Small intestine (tissue), 7 donors: ENCODE results near the gene UCKL1. TPM values are rescaled to one million over a fixed set of nuclear protein-coding genes. Genes with fewer than 3 reads are reported as not detected.

ENCODE experiments used
- DNase-seq, 2 donors: peaks; one replicate each; pipeline versions ENCODE4 v3.0.0 to v3.0.0-alpha.2; 2013
- FAIRE-seq: peaks from 2 replicates; lab custom pipeline; 2012; peaks lifted over from hg19 to GRCh38; lab: Jason Lieb, UNC
- H3K27ac ChIP-seq, 3 donors: one replicate each; pipeline ENCODE4 v1.5.1; 2013; ENCODE audit warnings: low read length in 2 of 3, mild to moderate bottlenecking in 2 of 3, control low read depth in 1 of 3, inconsistent platforms in 1 of 3, low read depth in 1 of 3, moderate library complexity in 1 of 3
- H3K27me3 ChIP-seq, 3 donors: one replicate each; pipeline ENCODE4 v1.6.1; 2013; ENCODE audit warnings: low read length in 3 of 3, inconsistent platforms in 1 of 3; ENCODE audit not compliant: control insufficient read depth in 3 of 3, insufficient read depth in 3 of 3
- H3K36me3 ChIP-seq, 3 donors: one replicate each; pipeline ENCODE4 v1.6.1; 2013; ENCODE audit warnings: low read length in 3 of 3, inconsistent platforms in 1 of 3, low read depth in 1 of 3, mild to moderate bottlenecking in 1 of 3, moderate library complexity in 1 of 3; ENCODE audit not compliant: control insufficient read depth in 3 of 3, insufficient read depth in 2 of 3
- H3K4me1 ChIP-seq, 3 donors: one replicate each; pipeline ENCODE4 v1.6.1; 2013; ENCODE audit warnings: low read length in 2 of 3, inconsistent platforms in 1 of 3, low read depth in 1 of 3, mild to moderate bottlenecking in 1 of 3, moderate library complexity in 1 of 3; ENCODE audit not compliant: control insufficient read depth in 3 of 3, insufficient read depth in 2 of 3
- H3K4me3 ChIP-seq, 3 donors: one replicate each; pipeline ENCODE4 v1.5.1; 2013; ENCODE audit warnings: low read length in 3 of 3, control low read depth in 1 of 3, inconsistent platforms in 1 of 3, low read depth in 1 of 3, mild to moderate bottlenecking in 1 of 3, moderate library complexity in 1 of 3
- H3K9me3 ChIP-seq, 2 donors: one replicate each; pipeline ENCODE4 v1.6.1; 2013; ENCODE audit warnings: low read depth in 1 of 2, low read length in 1 of 2; ENCODE audit not compliant: control insufficient read depth in 2 of 2, insufficient read depth in 1 of 2
- WGBS, 3 donors: extraction: QIAGEN DNeasy Blood & Tissue Kit; methylation state at CpG; one replicate each; pipeline ENCODE4 v1.1.7; 2013; 5-methylcytosine and 5-hydroxymethylcytosine counted together
- polyA plus RNA-seq, 4 donors: library from polyadenylated mRNA; stranded (reverse) in 3 of 4; unstranded in 1 of 4; fragments of 200-250 nt in 3 of 4; fragments of 120-200 nt in 1 of 4; gene quantifications; one replicate each; pipeline versions ENCODE4 v1.2.1 to v1.2.3, GENCODE V29; 2013
- donor health status: healthy with polysubstance abuse.
- donor health status: control.
- donor health status: control.
- donor health status: Bipolar disorder and iron deficiency.
- donor health status: healthy.

The UCKL1 gene
- polyA plus RNA-seq, 4 donors = 47.1 to 131 (median 64.9) TPM

DNA sequence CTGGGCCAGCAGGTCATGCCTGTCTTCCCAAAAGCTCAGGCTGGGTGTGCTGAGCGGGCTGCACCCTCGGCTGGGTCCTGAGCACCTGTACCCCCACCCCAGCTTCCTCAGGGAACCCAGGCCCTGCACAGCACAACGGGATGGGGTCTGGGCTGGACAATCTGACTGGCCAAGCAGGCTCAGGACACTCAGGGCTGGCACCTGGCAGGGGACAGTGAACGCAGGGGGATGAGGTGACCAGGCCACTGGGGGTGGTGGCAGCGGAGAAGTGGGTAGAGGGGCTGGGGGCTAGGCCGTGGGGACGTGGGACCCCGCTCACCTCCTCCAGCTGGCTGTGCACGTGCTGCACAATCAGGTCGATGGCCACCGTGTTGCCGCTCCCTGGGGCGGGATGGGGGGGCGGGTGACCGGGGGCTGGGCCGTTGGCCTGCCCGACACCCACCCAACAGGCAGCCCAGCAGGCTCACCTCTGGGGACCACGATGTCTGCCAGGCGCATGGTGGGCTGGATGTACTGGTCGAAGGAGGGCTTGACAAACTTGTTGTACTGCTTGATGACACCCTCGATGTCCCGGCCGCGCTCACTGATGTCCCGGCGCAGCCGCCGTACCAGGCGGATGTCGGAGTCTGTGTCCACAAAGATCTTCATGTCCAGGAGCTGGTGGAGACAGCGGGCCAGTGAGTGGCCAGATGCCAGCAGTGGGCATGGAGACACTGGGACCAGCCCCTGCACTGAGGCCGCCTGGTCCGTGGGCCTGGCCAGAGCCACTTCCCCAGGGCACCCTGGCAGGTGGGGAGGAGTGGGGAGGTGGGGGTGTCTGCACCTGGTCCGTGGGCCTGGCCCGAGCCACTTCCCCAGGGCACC is 11.9 kb downstream of the UCKL1 start:
- peaks cover 0 to 8% (median 2%) of the 10 kb centered on the region in 3 donors for H3K4me1 ChIP-seq
- H3K36me3 ChIP-seq = peaks cover 10 to 82% (median 38%) of the 10 kb centered on the region in 3 donors
- no peak overlapping the region for H3K4me3 ChIP-seq
- WGBS, 3 donors = 85 to 91% (median 87%) methylated on average over 28 to 35 of the region's 35 CpGs
- no peak overlapping the region for H3K27ac ChIP-seq
- DNase-seq = no peak
- peaks cover 0 to 2% of the 10 kb centered on the region in 2 donors for H3K9me3 ChIP-seq
- no peaks in the 10 kb centered on the region for H3K27me3 ChIP-seq
- no peak for FAIRE-seq

GRCh38 chr20:63943808-63944077 is 12.5 kb downstream of the UCKL1 start:
- Histone ChIP-seq H3K27ac (peak overlapping the region in 1 of 3 donors; percentile 4), H3K4me1 (peaks cover 0 to 3% (median 0%) of the 10 kb centered on the region in 3 donors), H3K27me3 (no peaks in the 10 kb centered on the region), H3K9me3 (peaks cover 0 to 2% of the 10 kb centered on the region in 2 donors), H3K36me3 (peaks cover 10 to 86% (median 39%) of the 10 kb centered on the region in 3 donors), H3K4me3 (no peak overlapping the region)
- FAIRE-seq (no peak), DNase-seq (no peak)
- 94 to 96% (median 94%) methylated on average over 3 of the region's 3 CpGs for WGBS, 3 donors

DNA sequence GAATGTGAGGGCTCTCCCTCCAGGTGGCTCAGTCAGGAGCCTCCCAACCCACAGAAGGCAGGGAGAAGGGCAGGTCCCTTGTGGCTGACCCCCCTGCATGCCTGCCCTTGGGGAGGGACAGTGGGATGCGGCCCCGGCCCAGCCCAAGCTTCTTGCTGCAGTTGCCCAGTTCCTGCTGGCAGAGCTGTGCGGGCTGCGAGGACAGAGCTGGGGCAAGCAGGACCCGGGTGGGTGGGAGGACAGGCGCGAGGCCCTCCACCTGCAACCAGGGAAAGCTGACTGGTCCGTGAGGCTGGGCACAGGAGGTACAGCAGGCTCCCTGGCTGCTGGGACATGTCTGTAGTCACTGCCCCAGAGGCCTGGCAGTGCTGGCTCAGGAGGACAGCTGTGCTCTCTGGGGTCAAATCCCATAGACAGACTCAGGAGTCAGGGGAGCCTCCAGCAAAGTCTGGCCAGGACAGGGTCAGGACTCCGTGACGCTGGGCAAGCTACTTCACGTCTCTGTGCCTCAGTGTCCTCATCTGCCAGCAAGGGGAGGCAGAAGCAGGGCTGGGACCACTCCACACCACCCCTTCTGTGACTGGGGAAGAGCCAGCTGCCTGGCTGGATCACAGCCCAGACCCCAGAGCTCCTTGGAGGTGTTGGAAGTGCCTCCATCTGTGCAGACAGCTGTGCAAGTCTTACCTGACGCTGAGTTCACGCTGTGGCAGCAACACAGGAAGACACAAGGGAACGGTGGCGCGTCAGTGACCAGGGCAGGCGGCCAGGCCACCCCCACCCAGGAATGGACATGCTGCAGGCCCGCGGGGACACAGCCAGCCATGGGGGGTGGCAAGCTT is 13.0 kb downstream of the UCKL1 start:
- DNase-seq (no peak), FAIRE-seq (no peak)
- 87 to 91% (median 89%) methylated on average over 19 of the region's 19 CpGs for WGBS, 3 donors
- Histone ChIP-seq H3K4me1 (no peaks in the 10 kb centered on the region), H3K4me3 (no peak overlapping the region), H3K27ac (peak overlapping the region in 2 of 3 donors; percentile 4 to 61), H3K9me3 (peaks cover 0 to 2% of the 10 kb centered on the region in 2 donors), H3K36me3 (peaks cover 10 to 88% (median 41%) of the 10 kb centered on the region in 3 donors), H3K27me3 (no peaks in the 10 kb centered on the region)

- H3K9me3 ChIP-seq = peaks cover 0 to 2% of the 10 kb centered on the region in 2 donors
- H3K4me3 ChIP-seq = no peak overlapping the region
- no peaks in the 10 kb centered on the region for H3K4me1 ChIP-seq
- FAIRE-seq (no peak), DNase-seq (peak; percentile 29 to 37)
- H3K27me3 ChIP-seq = no peaks in the 10 kb centered on the region
- H3K36me3 ChIP-seq = peaks cover 10 to 86% (median 41%) of the 10 kb centered on the region in 3 donors
- 49 to 75% (median 65%) methylated on average over 27 to 30 of the region's 30 CpGs for WGBS, 3 donors
- peak overlapping the region; percentile 53 to 78 (median 69) for H3K27ac ChIP-seq
Observed at GRCh38 chr20:63942250-63942951, 13.8 kb downstream of the UCKL1 start.

GRCh38 chr20:63941282-63942081 is 14.7 kb downstream of the UCKL1 start:
- FAIRE-seq (no peak), DNase-seq (peak in 1 of 2 donors; percentile 51)
- no peak overlapping the region for H3K4me3 ChIP-seq
- H3K27ac ChIP-seq = peak overlapping the region; percentile 11 to 88 (median 86)
- H3K9me3 ChIP-seq = peaks cover 0 to 2% of the 10 kb centered on the region in 2 donors
- H3K36me3 ChIP-seq = peaks cover 12 to 84% (median 41%) of the 10 kb centered on the region in 3 donors
- WGBS, 3 donors = 66 to 81% (median 75%) methylated on average over 32 to 35 of the region's 39 CpGs
- no peaks in the 10 kb centered on the region for H3K27me3 ChIP-seq
- no peaks in the 10 kb centered on the region for H3K4me1 ChIP-seq

GRCh38 chr20:63940472-63941266 is 15.5 kb downstream of the UCKL1 start:
- Histone ChIP-seq H3K9me3 (peaks cover 0 to 2% of the 10 kb centered on the region in 2 donors), H3K4me1 (no peaks in the 10 kb centered on the region), H3K4me3 (no peak overlapping the region), H3K27me3 (no peaks in the 10 kb centered on the region), H3K36me3 (peaks cover 12 to 83% (median 39%) of the 10 kb centered on the region in 3 donors), H3K27ac (peak overlapping the region in 1 of 3 donors; percentile 88)
- DNase-seq (no peak), FAIRE-seq (no peak)
- 92 to 97% (median 96%) methylated on average over 58 of the region's 58 CpGs for WGBS, 3 donors

- 90 to 96% (median 95%) methylated on average over 23 of the region's 23 CpGs for WGBS, 3 donors
- Histone ChIP-seq H3K9me3 (peaks cover 0 to 2% of the 10 kb centered on the region in 2 donors), H3K4me1 (no peaks in the 10 kb centered on the region), H3K4me3 (no peak overlapping the region), H3K27me3 (no peaks in the 10 kb centered on the region), H3K36me3 (peaks cover 12 to 83% (median 34%) of the 10 kb centered on the region in 3 donors), H3K27ac (no peak overlapping the region)
- FAIRE-seq (no peak), DNase-seq (no peak)
Observed at GRCh38 chr20:63940071-63940471, 16.1 kb downstream of the UCKL1 start.
